Inflammatory macrophage treated with lipopolysaccharide for 1 hour (primary cell): ENCODE results near the gene LIPN.

Source experiments
- DNase-seq, 2 donors: peaks; one replicate each; pipeline ENCODE4 v3.0.0-alpha.2; 2020 to 2022

The LIPN gene

DNA sequence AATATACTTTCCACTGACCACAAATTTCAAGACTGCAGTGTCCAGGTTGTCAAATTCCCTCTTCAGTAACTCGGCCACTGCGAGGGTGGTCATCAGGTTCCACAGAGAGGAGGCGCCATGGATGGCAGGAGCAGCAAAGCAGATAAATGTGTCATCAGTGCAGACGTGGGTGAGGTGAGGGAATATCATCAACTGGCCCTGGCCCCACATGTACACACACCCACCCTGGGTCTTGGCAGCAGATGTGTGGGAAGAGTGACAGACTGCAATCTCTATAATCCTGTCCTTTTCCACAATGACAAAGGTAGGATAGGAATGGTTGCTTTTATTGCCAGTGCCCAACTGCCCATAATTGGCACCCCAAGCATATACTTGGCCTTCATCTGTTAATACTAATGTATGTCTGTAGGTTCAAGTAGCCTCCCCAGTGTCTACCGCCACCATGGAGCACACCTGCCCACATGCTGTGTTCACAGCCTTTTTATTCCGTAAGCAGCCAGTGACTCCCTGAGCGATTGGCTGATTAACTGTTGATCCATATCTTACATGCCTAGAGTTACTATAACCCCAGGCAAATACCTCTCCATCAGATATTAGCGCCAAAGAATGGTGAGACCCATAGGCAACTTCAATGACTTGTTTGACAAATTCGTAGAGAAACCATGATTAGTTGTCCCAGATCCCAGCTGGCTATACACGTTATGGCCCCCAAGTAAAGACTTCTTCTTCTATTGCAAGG lies 26.4 kb downstream of the LIPN start:
- DNase-seq: no peak

DNA sequence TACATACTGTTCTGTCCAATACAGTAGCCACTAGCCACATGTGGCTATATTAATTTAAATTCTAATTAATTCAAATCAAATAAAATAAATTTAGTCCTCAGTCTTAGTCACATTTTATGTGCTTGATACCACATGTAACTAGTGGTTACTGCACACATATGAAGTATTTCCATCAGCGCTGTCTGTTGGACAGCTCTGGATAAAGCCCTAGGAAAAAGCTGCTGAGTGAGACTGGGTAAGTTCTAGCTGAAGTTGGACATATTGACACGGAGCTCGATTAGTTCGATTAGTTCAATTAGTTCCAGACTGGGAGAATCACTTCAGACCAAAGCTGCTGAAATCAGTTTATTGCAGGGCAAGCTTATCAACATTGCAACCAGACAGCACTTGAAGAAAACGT lies 27.6 kb downstream of the LIPN start:
- DNase-seq: no peak

DNA sequence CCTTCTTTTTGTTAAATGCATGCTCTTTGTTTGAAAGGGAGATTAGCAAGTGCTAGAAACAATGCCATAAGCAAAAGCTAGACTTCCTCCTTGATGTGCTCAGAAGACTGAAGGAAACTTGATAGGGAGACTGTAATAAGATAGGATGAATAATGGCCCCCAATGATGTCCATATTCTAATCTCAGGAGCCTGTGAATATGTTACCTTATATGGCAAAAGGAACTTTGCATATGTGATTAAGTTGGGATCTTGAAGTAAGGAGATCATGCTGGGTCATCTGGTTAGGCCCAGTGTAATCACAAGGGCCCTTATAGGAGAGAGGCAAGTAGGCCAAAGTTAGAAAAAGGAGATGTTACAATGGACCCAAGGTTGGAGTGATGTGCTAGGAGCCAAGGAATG lies 29.1 kb downstream of the LIPN start:
- DNase-seq: no peak

DNA sequence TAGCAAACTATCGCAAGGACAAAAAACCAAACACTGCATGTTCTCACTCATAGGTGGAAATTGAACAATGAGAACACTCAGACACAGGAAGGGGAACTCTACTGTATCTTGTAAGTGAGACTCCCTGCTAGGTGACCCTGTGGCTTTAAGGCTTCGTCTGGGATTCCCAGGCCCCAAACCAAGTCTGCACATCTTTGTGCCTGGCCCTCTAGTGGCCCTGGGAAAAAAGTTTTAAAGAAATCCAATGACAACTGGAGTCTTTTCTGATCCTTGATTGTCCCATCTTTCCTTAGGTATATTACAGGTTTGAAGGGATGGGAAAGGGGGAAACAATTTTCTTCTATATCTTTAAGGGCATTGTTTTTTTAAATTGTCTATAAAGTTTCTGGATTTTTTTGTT lies 32.1 kb downstream of the LIPN start:
- DNase-seq: peak; percentile 44 to 52

DNA sequence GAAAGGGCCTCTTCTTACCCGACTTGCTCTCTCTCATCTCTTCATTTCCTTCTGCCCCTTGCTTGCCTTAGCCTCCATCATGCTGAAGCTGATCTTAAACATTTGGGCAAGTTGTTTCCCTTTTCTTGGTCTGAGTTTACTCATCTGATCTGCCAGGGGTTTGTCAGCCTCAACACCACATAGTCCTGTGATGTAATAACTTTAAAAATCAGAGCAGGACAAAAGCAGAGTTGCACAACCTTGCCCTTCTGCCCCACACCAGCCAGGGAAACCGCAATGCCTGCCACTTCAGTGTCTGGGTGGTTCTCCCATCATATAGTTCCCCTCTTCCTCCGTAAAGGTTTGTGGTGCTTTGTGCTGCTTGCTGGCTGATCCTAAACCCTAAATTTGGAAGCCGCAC lies 32.8 kb downstream of the LIPN start:
- DNase-seq: peak; percentile 86 to 89

DNA sequence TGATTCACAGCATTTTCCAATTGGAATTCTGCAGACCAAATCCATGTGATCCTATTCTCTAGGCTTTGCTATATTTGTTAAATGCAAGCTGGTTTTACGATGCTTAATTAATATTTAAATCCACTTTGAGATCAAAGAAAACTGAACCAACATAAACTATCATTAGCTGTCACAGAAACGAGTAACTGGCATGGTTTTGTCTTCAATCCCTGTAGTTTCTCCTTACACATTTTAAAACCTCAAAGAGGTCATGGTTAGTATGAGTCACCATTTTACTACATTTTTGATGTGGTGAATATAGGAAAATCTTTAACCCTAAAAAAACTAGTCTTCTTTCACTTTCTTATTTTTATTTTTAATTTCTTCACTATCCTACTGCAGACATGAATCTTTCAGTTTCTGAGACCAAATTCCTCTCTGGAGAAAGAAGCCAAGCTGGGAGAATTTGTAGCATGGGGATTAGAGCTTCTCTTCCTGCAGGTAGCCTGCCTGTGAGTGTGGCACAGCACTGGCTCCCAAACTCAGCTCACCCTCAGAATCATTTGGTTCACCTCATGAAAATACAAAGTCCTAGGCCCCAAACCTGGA lies 34.0 kb downstream of the LIPN start:
- peak; percentile 15 to 37 for DNase-seq

DNA sequence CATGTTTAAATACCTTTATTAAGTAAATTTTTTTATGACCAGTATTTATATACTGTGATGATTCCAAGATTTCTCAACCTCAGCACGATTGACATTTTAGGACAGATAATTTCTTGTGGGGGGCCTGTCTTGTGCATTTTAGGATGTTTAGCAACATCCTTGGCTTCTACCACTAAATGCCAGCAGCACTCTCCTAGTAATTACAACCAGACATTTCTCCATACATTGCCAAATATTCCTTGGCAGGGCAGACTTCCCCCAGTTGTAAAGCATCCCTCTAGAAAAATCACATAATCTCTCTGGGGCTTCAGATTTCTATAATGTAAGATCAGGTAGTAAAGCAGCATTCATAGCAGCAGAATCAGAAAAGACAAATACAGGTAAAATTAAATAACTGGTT lies 34.9 kb downstream of the LIPN start:
- DNase-seq: no peak

DNA sequence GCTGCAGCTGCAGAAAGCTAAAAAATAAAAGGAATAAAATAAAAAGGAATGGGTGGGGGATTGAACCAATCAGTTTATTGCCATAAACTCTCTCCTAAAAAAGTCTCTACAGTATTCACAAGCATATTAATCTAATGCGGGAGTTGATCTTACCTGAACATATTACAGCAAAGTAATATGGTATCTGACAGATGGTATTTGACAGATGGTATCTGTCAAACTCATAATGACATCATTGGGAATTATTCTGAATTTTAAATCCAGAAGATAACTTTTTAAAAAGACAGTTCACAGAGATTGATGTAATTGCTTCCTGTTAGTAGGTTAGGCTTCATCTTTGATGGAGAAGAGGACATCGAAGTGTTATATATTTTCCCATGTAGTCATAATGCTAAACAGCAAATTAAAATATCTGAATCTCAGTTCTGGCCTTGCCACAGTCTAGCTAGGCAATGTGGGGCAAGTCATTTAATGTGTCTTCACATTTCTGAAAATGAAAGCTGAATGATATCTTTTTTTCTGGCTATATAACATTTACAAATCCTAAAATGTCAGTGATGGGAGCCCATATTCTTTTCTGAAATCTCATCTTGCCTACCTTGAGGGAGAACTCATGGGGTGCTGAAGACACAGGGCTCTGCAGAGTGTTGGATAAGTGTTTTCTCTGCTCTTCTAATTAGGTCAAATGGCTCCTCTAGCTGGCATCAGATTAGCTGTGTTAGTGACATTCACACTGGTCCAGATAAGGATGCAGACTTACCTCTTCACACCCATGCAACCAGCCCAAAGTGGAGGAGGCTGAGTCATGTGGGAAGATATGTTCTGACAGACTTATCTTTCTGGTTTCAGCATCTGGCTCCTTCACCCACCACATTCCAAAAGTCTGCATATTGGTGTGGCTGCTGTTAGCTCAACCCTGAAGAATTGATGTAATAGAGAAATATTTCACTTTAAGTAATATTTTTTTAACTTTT lies 40.6 kb downstream of the LIPN start:
- no peak for DNase-seq

DNA sequence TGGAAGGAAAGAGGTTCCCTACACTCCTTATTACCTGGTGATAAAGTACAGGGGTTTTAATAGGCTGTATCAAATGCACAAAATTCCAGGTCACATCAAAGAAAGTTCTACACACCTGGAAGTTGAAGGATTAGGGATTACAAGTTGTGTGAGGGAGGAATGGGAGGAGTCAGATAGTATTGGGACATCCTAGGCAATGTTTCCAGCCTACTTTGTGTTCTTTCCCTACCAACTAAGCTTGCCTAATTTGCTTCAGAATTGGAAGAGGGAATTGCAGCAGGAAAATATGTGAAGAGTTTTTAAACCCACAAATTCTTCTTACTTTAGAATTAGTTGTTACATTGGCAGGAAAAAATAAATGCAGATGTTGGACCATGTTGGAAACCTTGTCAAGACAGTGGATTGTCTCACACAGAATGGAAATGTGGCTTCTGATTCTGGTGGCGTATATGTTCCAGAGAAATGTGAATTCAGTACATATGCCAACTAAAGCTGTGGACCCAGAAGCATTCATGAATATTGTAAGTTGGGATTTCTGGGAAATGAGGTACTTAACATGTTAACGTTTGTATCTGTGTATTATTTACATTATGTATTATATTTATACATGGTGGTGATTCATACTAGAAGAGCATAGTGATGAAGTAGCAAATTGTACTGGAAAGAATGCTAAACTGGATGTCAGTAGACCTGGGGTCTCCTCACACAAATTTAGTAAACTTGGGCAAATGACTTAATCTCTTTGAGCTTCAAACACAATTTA lies 42.9 kb downstream of the LIPN start, which contains the start of gene LIPM:
TSS of gene LIPM (plus strand) at position 208 of the 763 bp plus-strand sequence. CDS start at position 375, 167 bp downstream.
- DNase-seq: no peak

DNA sequence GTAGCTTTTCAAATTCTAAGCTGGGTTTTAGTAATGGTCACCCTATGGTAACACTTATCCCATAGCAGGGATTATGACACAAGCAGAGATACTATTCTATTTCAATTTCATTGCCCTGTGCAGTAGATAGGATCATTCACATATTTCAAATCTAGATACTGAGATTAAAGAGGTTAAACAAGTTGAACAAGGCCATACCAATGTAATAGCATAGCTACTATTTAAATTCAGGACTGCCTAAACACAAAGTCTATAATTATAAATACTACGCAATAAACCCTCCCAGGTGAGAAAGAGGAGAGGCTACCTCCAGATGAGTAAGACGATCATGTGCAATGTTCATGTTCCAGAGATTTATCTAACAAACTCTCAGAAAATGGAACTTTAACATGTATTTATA lies 43.8 kb downstream of the LIPN start:
- no peak for DNase-seq

DNA sequence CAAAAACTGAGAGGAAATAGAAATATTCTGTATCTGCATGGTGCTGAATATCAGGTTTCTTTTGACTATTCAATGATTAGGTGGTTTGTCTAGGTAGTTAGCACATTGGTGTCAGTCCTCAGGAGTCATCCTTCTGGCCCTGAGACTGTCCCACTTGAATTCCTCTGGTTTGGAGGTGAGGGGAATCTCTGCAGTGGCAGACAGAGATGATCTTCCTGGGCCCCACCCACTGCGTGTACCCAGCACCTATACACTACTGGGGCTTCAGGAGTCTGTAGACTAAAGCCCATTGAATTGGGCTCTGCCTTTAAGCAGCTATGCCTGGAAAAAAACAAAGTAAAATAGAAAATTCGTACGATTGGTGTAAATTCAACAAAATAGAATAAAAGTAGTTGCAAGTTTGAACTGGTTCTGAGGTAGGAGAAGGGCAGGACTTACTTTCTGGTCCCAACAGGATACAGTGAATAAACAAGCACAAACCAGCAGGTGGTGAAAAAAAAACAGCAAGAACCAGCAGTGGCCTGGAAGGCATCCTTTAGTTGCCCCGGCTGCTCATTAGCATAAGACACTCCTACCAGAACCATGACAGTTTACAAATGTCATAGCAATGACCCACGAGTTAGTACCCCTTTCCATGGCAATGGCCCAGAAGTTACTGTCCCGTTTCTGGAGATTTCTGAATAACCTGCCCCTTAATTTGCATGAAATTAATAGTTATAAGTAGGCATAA lies 44.4 kb downstream of the LIPN start:
- no peak for DNase-seq

DNA sequence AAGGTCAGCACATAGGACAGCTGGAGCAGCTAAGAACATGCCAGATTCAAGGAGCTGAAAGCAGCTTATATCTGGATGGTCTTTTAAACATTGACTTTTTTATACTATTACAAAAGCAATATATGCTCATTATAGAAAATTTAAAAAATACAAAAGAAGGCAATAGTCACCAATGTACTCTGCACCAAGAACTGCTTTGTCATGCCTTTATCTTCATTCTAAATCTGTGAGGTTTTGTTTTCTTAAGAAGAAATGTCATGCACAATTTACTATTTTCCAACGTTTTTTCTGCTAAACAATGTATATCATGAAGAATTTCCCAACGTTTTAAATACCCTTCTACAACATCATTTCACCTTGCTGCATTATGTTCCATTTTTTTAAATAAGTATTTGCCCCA lies 45.5 kb downstream of the LIPN start:
- DNase-seq: no peak

DNA sequence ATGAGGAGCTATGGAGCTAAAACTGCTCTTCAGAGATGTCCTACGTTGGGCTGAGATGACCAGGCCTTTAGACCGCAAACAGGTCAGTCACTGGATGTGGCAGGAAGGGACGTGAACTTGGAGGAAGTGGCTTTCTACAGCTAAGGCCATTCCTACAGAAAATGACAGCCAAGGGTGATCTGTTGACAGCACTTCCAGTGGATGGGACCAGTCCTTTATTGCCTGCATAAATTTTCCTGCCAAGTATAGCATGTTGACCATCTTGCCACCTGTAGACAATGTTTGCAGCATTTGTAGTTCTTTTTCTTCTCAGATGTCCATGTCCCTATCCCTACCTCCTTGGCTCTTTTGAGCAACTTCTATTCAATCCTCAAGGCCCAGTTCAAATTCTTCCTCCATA lies 46.1 kb downstream of the LIPN start:
- DNase-seq: no peak

DNA sequence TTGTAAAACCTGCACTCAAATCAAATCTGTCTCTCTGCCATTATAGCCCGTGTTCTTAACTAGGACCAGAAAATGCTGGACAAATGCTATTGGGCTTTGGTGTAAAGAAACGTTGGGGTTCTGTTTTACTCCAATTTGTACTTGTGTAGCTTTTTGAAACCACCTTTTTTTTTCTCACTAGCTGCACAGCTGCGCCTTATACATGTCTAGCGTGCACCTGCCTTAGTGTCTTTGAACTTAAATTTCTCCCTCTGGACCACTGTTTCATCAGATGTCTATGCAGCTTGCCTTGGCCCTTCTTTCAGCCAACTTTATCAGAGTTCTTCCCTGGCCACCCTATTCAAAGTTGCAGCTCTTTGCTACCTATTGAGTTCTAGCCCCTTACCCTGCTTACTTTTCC lies 49.8 kb downstream of the LIPN start:
- DNase-seq: no peak

DNA sequence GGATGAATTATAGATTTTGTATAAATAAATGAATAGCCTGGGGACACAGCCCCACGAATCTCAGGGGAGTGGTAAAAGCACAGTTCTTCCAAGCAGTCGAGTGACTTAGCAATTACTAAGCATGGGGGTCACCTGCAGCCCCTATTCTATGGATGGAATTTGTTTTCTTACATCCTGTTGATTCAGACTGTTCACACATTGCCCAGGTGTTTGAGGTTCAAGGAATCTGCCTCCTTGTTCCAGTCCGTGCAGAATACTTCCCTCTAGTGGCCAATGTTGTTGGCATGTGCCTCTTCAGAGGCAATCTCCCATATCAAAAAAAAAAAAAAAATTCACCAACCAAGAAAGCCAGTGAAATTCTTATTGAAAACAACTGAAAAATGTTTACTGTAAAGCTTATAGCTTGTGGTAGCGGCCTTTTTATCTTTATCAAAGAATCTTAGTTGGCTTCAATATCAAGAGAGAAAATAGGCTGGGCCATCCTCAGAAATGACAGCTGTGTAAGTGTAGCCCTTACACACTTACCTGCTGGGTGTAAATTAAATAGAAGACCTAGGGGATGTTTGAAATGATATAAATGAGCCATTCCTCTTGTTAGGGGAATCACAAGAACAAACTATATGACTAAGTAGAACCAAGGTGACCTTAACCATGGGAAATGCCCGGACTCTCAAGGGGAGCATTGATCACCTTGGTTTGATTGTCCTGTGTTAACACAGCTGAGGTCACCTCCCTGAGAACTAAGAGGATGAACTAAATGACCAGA lies 50.6 kb downstream of the LIPN start:
- peak; percentile 31 to 70 for DNase-seq

DNA sequence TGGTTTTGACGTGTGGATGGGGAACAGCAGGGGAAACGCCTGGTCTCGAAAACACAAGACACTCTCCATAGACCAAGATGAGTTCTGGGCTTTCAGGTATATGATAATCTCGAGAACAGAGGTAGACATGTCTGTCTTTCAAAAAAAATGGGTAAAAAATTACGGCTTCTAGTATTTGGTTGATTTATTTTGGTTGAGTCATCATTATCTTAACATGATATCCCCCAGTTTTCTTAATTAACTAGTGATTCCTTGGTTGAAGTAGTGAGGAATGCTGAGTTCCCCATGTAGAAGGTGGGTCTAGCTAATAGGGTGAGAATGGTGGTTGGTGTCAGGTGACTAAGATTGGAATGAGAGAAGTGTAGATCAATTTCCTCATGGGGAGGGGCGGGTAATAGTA lies 53.4 kb downstream of the LIPN start:
- no peak for DNase-seq

DNA sequence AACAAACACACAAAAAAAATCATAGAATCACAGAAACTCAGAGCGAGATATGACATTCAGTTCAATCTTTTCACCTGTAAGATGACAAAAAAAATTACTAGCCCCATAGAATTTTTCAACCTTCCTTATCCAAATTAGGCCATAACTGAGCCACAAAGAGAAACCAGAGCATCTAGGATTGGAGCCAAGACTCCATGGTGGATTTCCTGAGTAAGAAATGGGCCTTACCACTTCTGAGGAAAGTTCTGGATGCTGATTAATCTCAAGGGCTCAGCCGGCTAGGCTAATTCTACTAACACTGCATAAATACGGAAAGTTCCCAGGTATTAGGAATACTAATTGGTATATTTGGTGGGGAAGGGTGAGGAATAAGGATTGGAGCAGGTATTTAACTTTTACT lies 59.5 kb downstream of the LIPN start:
- DNase-seq: no peak

DNA sequence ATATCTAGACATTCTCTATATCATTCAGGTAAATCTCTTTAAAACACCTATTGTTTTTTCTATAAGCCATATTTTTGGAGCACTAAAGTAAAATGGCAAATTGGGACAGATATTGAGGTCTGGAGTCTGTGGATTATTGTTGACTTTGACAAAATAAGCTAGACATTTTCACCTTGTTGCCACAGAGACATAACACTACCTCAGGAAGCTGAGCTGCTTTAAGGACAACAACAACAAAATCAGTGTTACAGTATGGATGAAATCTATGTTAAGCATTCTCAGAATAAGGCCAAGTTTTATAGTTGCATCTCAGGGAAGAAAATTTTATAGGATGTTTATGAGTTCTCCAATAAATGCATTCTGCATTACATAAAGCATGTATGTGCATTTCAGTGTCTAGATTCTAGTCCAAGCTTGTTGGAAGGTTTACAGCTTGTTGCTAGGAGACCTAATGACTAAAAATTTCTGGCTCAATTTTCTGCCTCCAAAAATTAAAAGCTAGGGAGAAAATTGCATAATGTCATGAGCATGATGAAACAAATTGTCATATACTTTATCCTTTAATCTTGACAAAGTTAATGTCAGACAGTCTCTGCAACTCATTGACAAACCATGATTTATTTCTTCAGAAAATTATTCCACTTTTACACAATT lies 61.1 kb downstream of the LIPN start:
- no peak for DNase-seq

DNA sequence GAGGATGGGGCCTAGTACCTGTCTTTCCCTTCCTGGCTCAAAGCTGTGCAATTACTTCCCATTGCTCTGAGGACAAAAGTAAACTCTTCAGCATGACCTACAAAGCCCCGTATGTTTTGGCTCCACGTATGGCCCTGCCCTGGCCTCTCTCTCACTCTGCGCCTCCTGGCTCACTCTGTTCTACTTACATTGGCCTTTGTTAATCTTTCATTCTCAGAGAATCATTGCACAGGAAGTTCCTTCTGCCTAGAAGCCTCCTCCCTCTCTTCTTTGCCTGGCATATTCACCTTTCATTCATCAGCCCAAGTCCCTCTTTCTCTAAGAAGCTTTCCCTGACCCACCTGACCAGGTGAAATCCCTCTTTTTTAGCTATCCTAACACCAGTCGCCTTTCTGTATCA lies 66.6 kb downstream of the LIPN start:
- no peak for DNase-seq

DNA sequence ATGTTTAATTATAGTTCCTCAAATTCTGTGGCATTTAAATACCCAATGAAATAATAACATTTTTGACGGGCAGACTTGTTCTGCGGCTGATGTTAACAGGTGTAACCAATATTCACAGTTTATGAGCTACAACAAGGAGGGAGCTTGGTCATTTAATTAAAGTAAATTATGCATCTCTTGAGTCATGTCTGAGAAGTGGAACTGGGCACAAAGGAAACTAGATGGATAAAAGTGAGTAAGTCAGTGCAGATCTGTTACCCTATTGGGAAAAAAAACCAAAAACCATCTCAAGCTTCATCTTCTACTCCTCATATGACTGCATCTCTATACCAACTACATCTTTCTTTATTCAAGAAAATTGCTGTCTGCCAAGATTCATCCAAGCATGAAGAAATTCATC lies 67.9 kb downstream of the LIPN start:
- no peak for DNase-seq

DNA sequence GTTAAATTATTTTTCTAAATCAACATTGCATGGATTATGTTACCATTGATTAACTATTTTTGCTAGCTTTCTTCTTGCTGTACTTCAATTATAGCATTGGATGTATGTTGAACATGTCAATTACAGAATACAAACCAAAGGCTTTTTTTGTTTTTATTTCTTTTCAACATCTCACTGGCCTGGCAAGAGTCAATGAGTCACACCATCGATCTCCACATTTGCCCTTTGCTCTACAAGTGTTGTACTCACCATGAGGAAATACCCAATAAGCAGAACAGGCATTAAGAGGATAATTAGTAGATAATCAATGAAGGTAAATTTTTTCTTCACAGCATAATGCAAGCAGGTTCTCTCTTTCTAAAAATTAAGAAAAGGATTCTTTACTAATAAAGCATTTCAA lies 68.5 kb downstream of the LIPN start:
- DNase-seq: no peak
